Measurements from ENCODE around the gene CCNL1. TPM values are rescaled to one million over a fixed set of nuclear protein-coding genes. Genes with fewer than 3 reads are reported as not detected.

Gene CCNL1
- total RNA-seq, 1 donor from 2014 or later = 222 TPM

- Mint-ChIP-seq H3K9me3 (no peaks in the 10 kb centered on the region), H3K4me1 (peaks cover 28% of the 10 kb centered on the region), H3K36me3 (ENCODE audit: low read depth) (no peaks in the 10 kb centered on the region), H3K4me3 (no peak overlapping the region), H3K27ac (no peak overlapping the region), H3K27me3 (no peaks in the 10 kb centered on the region)
- no peak for DNase-seq
- POLR2A ChIA-PET = no interaction called here
- no peak for ATAC-seq (ENCODE audit: low read depth)
- intact Hi-C loops (cut with micrococcal nuclease) = no loop called here
- CTCF ChIA-PET = interaction anchor here (0.7 to 1.6 kb wide), 2 partner anchors 22 to 984 kb away, joined by 3 to 5 read pairs; no protein-coding TSS in a partner anchor
- TF ChIP-seq CTCF (IDR thresholded peaks at IDR 0.05) = no peak
These were observed 27.0 kb downstream of the CCNL1 start for GRCh38 chr3:157132936-157133335.

GRCh38 chr3:157132341-157132740, 27.6 kb downstream of the CCNL1 start:
- CTCF ChIA-PET = interaction anchor here (0.7 to 1.6 kb wide), 3 partner anchors 22 to 983 kb away, joined by 3 to 5 read pairs (median 3); no protein-coding TSS in a partner anchor
- no peaks in the 10 kb centered on the region for H3K27me3 Mint-ChIP-seq
- H3K4me3 Mint-ChIP-seq = no peak overlapping the region
- no peak for TF ChIP-seq CTCF (IDR thresholded peaks at IDR 0.05)
- H3K27ac Mint-ChIP-seq = no peak overlapping the region
- intact Hi-C loops (cut with micrococcal nuclease) = no loop called here
- no peak for ATAC-seq (ENCODE audit: low read depth)
- H3K4me1 Mint-ChIP-seq = peaks cover 26% of the 10 kb centered on the region
- POLR2A ChIA-PET = no interaction called here
- H3K9me3 Mint-ChIP-seq = no peaks in the 10 kb centered on the region
- DNase-seq = no peak
- H3K36me3 Mint-ChIP-seq (ENCODE audit: low read depth) = no peaks in the 10 kb centered on the region

- no peaks in the 10 kb centered on the region for H3K27me3 Mint-ChIP-seq
- no peak overlapping the region for H3K4me3 Mint-ChIP-seq
- POLR2A ChIA-PET = no interaction called here
- CTCF ChIA-PET = interaction anchor here (1.2 to 1.4 kb wide), 2 partner anchors 43 to 458 kb away, joined by 3 to 5 read pairs; no protein-coding TSS in a partner anchor
- intact Hi-C loops (cut with micrococcal nuclease) = loop anchor here (2.0 kb wide), 1 partner anchor 27 kb away; no protein-coding TSS in a partner anchor
- DNase-seq = no peak
- H3K36me3 Mint-ChIP-seq (ENCODE audit: low read depth) = no peaks in the 10 kb centered on the region
- no peaks in the 10 kb centered on the region for H3K9me3 Mint-ChIP-seq
- no peak for ATAC-seq (ENCODE audit: low read depth)
- TF ChIP-seq CTCF (IDR thresholded peaks at IDR 0.05) = no peak
- peaks cover 23% of the 10 kb centered on the region for H3K4me1 Mint-ChIP-seq
- H3K27ac Mint-ChIP-seq = no peak overlapping the region
These were observed 28.1 kb downstream of the CCNL1 start for GRCh38 chr3:157131861-157132260.

GRCh38 chr3:157130467-157131251, 29.3 kb downstream of the CCNL1 start:
- CTCF ChIA-PET = interaction anchor here (1.4 kb wide), 1 partner anchor 41 kb away, joined by 5 read pairs; no protein-coding TSS in a partner anchor

More at GRCh38 chr3:157130467-157131251, 29.3 kb downstream of the CCNL1 start:
- Mint-ChIP-seq H3K9me3 (no peaks in the 10 kb centered on the region), H3K4me1 (peaks cover 23% of the 10 kb centered on the region), H3K4me3 (no peak overlapping the region), H3K27ac (no peak overlapping the region), H3K36me3 (ENCODE audit: low read depth) (no peaks in the 10 kb centered on the region), H3K27me3 (no peaks in the 10 kb centered on the region)
- intact Hi-C loops (cut with micrococcal nuclease) = loop anchor here (1.0 to 2.0 kb wide), 2 partner anchors 26 to 41 kb away; no protein-coding TSS in a partner anchor
- peak; percentile 37 for ATAC-seq (ENCODE audit: low read depth)
- POLR2A ChIA-PET = interaction anchor here (0.9 kb wide), 1 partner anchor 42 kb away, joined by 5 read pairs; no protein-coding TSS in a partner anchor
- TF ChIP-seq CTCF (IDR thresholded peaks at IDR 0.05) = no peak
- no peak for DNase-seq
